GM06990 (cell line): Measurements from ENCODE around the gene UBE2H.

Experiments used
- DNase-seq: peaks from one replicate; pipeline ENCODE4 v3.0.0-alpha.2; 2011; ENCODE audit not compliant: insufficient read length; ENCODE audit errors: extremely low read depth
- H3K27me3 ChIP-seq: replicated peaks from 2 replicates; pipeline ENCODE4 v1.6.0; 2011; ENCODE audit warnings: low read length; ENCODE audit not compliant: control insufficient read depth, insufficient read depth
- H3K36me3 ChIP-seq: 2 replicates; pipeline ENCODE4 v1.5.1; 2011; ENCODE audit warnings: low read length; ENCODE audit not compliant: control insufficient read depth, insufficient read depth
- H3K4me3 ChIP-seq: replicated peaks from 2 replicates; pipeline ENCODE4 v1.5.1; 2011; ENCODE audit warnings: low read depth, mild to moderate bottlenecking, control low read depth, low read length
- CTCF ChIP-seq: IDR thresholded peaks from 2 replicates; pipeline ENCODE4 v1.5.1; 2011; ENCODE audit warnings: low read length, control low read depth, mild to moderate bottlenecking, inconsistent platforms; ENCODE audit not compliant: insufficient read depth, poor library complexity, severe bottlenecking

Gene UBE2H

GRCh38 chr7:129906700-129907099 is 46.1 kb downstream of the UBE2H start:
- Histone ChIP-seq H3K36me3 (peaks cover 3% of the 10 kb centered on the region; the same call in 1 of the 2 replicates), H3K27me3 (no peaks in the 10 kb centered on the region), H3K4me3 (no peak overlapping the region)
- DNase-seq: no peak
- no peak for TF ChIP-seq CTCF

GRCh38 chr7:129903935-129904334 is 48.8 kb downstream of the UBE2H start:
- no peaks in the 10 kb centered on the region; the same call in 1 of the 2 replicates for H3K36me3 ChIP-seq
- no peak for TF ChIP-seq CTCF

DNA sequence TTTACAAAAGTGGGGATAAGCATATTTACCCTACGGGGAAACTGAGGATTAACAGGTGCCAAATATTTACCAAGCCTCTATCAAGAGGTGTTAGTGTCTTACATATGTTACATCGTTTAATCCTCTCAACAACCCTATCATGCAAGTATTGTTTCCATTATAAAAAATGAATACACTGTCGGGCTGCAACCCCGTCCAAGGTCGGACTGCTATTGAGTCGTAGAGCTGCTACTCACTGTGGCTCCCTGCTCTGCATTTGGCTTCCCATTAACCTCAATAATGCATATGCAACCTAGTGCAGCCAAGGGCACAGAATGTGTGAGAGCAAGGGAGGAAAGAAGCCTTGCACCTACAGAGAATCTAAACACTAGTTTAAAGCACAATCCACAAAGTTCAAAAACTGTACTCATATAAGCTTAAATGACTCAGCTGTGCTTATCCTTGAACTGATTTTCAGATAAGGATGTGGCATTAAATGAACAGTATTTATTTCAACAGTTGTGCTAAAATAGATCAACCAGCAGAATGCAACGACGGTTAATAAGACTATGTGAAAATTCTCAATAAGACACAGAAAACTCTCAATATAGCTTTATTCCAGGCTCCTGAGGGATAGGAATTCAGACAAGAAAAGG is 49.9 kb downstream of the UBE2H start:
- no peak for TF ChIP-seq CTCF
- DNase-seq: no peak
- H3K4me3 ChIP-seq: no peak overlapping the region
- H3K36me3 ChIP-seq: no peaks in the 10 kb centered on the region; the same call in 1 of the 2 replicates
- no peaks in the 10 kb centered on the region for H3K27me3 ChIP-seq

More at GRCh38 chr7:129903935-129904334, 48.8 kb downstream of the UBE2H start:
- H3K27me3 ChIP-seq: no peaks in the 10 kb centered on the region
- no peak for DNase-seq
- no peak overlapping the region for H3K4me3 ChIP-seq

- TF ChIP-seq CTCF: no peak
- Histone ChIP-seq H3K4me3 (no peak overlapping the region), H3K36me3 (no peaks in the 10 kb centered on the region; the same call in none of the 2 replicates), H3K27me3 (no peaks in the 10 kb centered on the region)
- no peak for DNase-seq
Observed at GRCh38 chr7:129898502-129899160, 54.1 kb downstream of the UBE2H start.

GRCh38 chr7:129898007-129898406 is 54.8 kb downstream of the UBE2H start:
- H3K27me3 ChIP-seq: no peaks in the 10 kb centered on the region
- H3K4me3 ChIP-seq: no peak overlapping the region
- no peak for TF ChIP-seq CTCF
- no peak for DNase-seq
- no peaks in the 10 kb centered on the region; the same call in none of the 2 replicates for H3K36me3 ChIP-seq
